ENCODE data around the gene UBE2J2. TPM values are rescaled to one million over a fixed set of nuclear protein-coding genes. Genes with fewer than 3 reads are reported as not detected.

The UBE2J2 gene
- total and polyA plus RNA-seq, 4 donors, result 21.0 to 30.4 (median 25.8) TPM

DNA sequence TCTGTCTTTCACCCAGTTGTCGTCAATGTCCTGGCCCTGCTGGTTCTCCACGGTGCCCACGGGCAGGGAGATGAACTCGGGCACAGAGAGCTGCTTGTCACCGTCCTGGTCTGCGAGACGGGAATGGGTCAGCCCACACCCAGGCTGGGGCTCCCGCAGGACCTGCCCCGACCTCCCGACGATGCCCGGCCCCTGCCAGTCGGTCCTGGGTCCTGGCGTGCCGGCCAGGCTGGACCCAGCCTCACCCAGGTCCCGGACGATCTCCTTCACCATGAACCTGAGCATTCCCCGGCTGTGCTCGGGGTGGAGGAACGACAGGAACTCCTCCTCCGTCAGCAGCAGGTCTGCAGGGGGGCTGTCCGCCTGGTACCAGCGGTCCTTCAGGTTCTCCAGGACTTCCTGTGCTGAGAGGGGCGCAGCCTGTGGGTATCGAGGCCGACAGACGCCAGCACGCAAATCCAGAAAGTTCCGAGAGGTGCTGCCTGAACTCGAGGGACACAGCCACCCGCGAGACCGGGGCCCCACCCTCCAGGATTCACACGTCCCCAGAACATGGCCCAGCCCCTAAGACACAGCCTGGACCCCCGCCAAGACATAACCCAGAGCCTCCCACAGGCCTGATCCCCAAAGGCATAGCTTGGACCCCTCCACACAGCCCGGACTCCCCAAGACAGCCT, 55.0 kb downstream of the UBE2J2 start:
- H3K36me3 ChIP-seq (ENCODE audit: control insufficient read depth in 4 of 4, insufficient read depth in 3 of 4, low read depth in 1 of 4, low read length in 3 of 4), result peaks cover 21 to 67% (median 31%) of the 10 kb centered on the region in 4 donors
- no peaks in the 10 kb centered on the region for H3K9me3 ChIP-seq (ENCODE audit: control insufficient read depth in 4 of 4, low read length in 3 of 4)
- H3K27ac ChIP-seq (ENCODE audit: low read depth in 1 of 2, low read length in 2 of 2), result no peak overlapping the region
- no peak overlapping the region for H3K4me3 ChIP-seq (ENCODE audit: low read depth in 1 of 3, low read length in 3 of 3)
- 97% methylated on average over 36 of the region's 36 CpGs for WGBS
- TF ChIP-seq, protein P1, sequence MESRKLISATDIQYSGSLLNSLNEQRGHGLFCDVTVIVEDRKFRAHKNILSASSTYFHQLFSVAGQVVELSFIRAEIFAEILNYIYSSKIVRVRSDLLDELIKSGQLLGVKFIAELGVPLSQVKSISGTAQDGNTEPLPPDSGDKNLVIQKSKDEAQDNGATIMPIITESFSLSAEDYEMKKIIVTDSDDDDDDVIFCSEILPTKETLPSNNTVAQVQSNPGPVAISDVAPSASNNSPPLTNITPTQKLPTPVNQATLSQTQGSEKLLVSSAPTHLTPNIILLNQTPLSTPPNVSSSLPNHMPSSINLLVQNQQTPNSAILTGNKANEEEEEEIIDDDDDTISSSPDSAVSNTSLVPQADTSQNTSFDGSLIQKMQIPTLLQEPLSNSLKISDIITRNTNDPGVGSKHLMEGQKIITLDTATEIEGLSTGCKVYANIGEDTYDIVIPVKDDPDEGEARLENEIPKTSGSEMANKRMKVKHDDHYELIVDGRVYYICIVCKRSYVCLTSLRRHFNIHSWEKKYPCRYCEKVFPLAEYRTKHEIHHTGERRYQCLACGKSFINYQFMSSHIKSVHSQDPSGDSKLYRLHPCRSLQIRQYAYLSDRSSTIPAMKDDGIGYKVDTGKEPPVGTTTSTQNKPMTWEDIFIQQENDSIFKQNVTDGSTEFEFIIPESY (IDR thresholded peaks at IDR 0.05), result no peak
- TF ChIP-seq NR2F2 (IDR thresholded peaks at IDR 0.05), result no peak
- no peak for TF ChIP-seq HNF4A (conservative IDR thresholded peaks at IDR 0.05)
- TF ChIP-seq YY1 (IDR thresholded peaks at IDR 0.05), result no peak
- TF ChIP-seq, protein P2, sequence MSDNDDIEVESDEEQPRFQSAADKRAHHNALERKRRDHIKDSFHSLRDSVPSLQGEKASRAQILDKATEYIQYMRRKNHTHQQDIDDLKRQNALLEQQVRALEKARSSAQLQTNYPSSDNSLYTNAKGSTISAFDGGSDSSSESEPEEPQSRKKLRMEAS (IDR thresholded peaks at IDR 0.05), result no peak
- no peak for TF ChIP-seq HNF4G (IDR thresholded peaks at IDR 0.05)
- no peak for TF ChIP-seq EGR1 (IDR thresholded peaks at IDR 0.05; ENCODE audit: low read depth in 2 of 2)
- H3K27me3 ChIP-seq (ENCODE audit: control insufficient read depth in 4 of 4, insufficient read depth in 4 of 4, low read length in 3 of 4), result no peaks in the 10 kb centered on the region
- no peak for DNase-seq (ENCODE audit: low spot score)
- no peak overlapping the region for H3K9ac ChIP-seq (ENCODE audit: low read depth in 1 of 2, low read length in 2 of 2)
- peaks cover 0 to 5% (median 0%) of the 10 kb centered on the region in 4 donors for H3K4me1 ChIP-seq (ENCODE audit: control insufficient read depth in 4 of 4, insufficient read depth in 4 of 4, low read length in 3 of 4)

DNA sequence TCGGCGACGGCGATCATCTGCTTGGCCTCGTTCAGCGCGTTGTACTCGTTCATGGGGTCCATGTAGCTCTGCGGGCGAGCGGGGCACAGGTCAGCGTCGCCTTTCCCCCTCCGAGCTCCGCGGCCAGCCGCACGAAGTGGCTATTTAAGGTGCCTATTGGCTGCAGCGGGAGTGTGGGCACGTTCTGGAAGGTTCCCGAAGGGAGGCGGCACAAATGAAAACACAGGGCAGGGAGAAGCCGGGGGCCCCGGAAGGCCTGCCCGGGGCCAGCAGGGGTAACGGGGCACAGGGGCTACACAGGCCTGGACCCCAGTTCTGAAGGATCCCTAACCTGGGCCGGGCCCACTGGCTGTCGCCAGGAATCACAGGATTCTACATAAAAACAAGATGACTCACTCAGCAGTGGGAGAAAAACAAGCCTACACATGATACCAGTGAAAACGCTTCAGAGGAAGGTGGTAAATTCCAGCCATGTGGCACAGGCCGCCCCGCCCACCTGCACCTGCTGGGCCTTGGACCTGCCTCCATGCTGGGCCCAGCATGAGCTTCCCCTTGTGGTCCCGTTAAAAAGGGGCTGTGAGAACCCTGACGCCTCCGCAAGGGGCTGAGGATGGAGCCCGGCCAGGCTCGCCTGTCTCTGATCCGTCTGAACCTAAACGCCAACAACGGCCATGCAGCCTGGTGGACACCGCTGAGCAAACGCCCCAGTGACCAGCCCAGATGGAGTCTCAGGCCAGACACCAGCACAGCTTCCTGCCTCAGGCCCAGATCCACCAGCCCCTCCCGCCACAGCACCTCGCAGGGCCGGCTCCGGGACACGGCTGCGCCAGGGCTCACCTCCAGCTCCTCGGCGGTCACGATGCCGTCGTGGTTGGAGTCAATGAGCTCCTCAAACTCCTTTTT, 55.8 kb downstream of the UBE2J2 start:
- Histone ChIP-seq H3K4me3 (ENCODE audit: low read depth in 1 of 3, low read length in 3 of 3) (no peak overlapping the region), H3K36me3 (ENCODE audit: control insufficient read depth in 4 of 4, insufficient read depth in 3 of 4, low read depth in 1 of 4, low read length in 3 of 4) (peaks cover 17 to 60% (median 27%) of the 10 kb centered on the region in 4 donors), H3K4me1 (ENCODE audit: control insufficient read depth in 4 of 4, insufficient read depth in 4 of 4, low read length in 3 of 4) (peaks cover 0 to 8% (median 0%) of the 10 kb centered on the region in 4 donors), H3K9me3 (ENCODE audit: control insufficient read depth in 4 of 4, low read length in 3 of 4) (no peaks in the 10 kb centered on the region), H3K27me3 (ENCODE audit: control insufficient read depth in 4 of 4, insufficient read depth in 4 of 4, low read length in 3 of 4) (no peaks in the 10 kb centered on the region), H3K27ac (ENCODE audit: low read depth in 1 of 2, low read length in 2 of 2) (no peak overlapping the region), H3K9ac (ENCODE audit: low read depth in 1 of 2, low read length in 2 of 2) (no peak overlapping the region)
- TF ChIP-seq, protein P3, sequence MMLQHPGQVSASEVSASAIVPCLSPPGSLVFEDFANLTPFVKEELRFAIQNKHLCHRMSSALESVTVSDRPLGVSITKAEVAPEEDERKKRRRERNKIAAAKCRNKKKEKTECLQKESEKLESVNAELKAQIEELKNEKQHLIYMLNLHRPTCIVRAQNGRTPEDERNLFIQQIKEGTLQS (IDR thresholded peaks at IDR 0.05), result no peak
- no peak for TF ChIP-seq FOXA2 (IDR thresholded peaks at IDR 0.05)
- no peak for TF ChIP-seq RAD21 (IDR thresholded peaks at IDR 0.05)
- no peak for DNase-seq (ENCODE audit: low spot score)
- WGBS, result 95% methylated on average over 52 of the region's 52 CpGs

DNA sequence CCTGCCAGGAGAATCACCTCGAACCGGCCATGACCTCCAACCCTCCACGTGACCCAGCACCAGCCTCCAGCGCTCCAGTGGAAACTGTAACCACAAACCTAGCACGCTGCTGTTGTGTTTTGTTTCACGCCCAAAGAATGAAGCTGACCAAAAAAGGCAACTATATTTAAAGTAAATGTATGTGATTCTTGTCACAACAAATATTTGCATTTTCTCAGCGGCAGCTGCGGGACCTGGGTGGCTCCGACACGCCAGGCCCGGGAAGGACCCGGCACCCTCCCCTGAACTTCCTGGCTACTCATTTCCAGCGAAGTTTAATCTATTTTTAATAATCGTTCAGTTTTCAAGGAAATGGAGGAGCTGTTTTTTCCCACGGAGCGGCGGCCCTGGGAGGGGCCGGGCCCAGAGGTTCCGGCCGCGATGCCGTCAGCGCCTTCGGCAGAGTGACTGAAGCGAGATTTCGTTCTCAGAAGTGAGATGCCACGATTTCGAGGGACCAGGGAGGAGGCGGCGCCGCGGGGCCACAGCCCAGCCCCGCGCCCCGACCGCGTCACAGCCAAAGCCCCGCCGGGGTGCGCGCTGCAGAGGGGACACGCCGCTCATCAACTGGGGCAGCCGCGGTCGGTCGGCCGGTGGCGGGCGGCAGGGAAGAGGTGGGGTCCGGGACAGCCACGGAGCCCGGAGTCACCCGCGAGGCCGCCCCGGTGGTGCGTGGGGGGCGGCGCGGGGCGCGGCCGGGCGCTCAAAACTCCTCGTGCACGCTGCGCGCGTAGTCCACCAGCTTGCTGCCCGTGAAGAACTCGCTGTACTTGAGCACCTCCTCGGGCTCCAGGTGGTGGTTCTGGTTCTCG, 56.7 kb downstream of the UBE2J2 start:
- no peak overlapping the region for H3K9ac ChIP-seq (ENCODE audit: low read depth in 1 of 2, low read length in 2 of 2)
- H3K9me3 ChIP-seq (ENCODE audit: control insufficient read depth in 4 of 4, low read length in 3 of 4), result no peaks in the 10 kb centered on the region
- no peak for DNase-seq (ENCODE audit: low spot score)
- no peak overlapping the region for H3K4me3 ChIP-seq (ENCODE audit: low read depth in 1 of 3, low read length in 3 of 3)
- H3K36me3 ChIP-seq (ENCODE audit: control insufficient read depth in 4 of 4, insufficient read depth in 3 of 4, low read depth in 1 of 4, low read length in 3 of 4), result peaks cover 16 to 51% (median 21%) of the 10 kb centered on the region in 4 donors
- peaks cover 0 to 8% (median 0%) of the 10 kb centered on the region in 4 donors for H3K4me1 ChIP-seq (ENCODE audit: control insufficient read depth in 4 of 4, insufficient read depth in 4 of 4, low read length in 3 of 4)
- no peak overlapping the region for H3K27ac ChIP-seq (ENCODE audit: low read depth in 1 of 2, low read length in 2 of 2)
- 94% methylated on average over 74 of the region's 74 CpGs for WGBS
- H3K27me3 ChIP-seq (ENCODE audit: control insufficient read depth in 4 of 4, insufficient read depth in 4 of 4, low read length in 3 of 4), result no peaks in the 10 kb centered on the region
- TF ChIP-seq RAD21 (IDR thresholded peaks at IDR 0.05) (no peak), GABPA (IDR thresholded peaks at IDR 0.05 in 1 of 2, conservative IDR thresholded peaks at IDR 0.05 in 1 of 2) (no peak), SP1 (IDR thresholded peaks at IDR 0.05) (no peak), JUND (IDR thresholded peaks at IDR 0.05) (no peak), TAF1 (conservative IDR thresholded peaks at IDR 0.05) (no peak), HNF4G (IDR thresholded peaks at IDR 0.05) (no peak), YY1 (IDR thresholded peaks at IDR 0.05) (no peak), EGR1 (IDR thresholded peaks at IDR 0.05; ENCODE audit: low read depth in 2 of 2) (no peak), FOXA1 (IDR thresholded peaks at IDR 0.05) (no peak), RXRA (IDR thresholded peaks at IDR 0.05) (no peak)
- TF ChIP-seq, protein P1 (IDR thresholded peaks at IDR 0.05), result no peak
- TF ChIP-seq, protein P3 (IDR thresholded peaks at IDR 0.05), result no peak
- TF ChIP-seq, protein P2 (IDR thresholded peaks at IDR 0.05), result no peak
